ENCODE measurements around the gene PDZD4.

- TF ChIP-seq CTCF (IDR thresholded peaks at IDR 0.05 in 8 of 11, conservative IDR thresholded peaks at IDR 0.05 in 3 of 11) (no peak), POLR2A (IDR thresholded peaks at IDR 0.05) (no peak)
These were observed 48.0 kb downstream of the PDZD4 start for GRCh38 chrX:153782313-153782712.

Measured in spleen (tissue), 7 donors.